Esophagus muscularis mucosa (tissue), 4 donors: ENCODE measurements around the gene SAMD1.
A peak's percentile ranks its signal among the peaks of the same experiment; 100 is the strongest.

Experiments used
- EP300 ChIP-seq: sonication (generic); formaldehyde crosslinking; IDR thresholded peaks from one replicate; pipeline ENCODE4 v1.6.1; 2017; ENCODE audit warnings: antibody characterized with exemption
- POLR2A ChIP-seq: fragments of 450-650 bp; IDR thresholded peaks from one replicate; pipeline ENCODE4 v1.6.1; 2017; ENCODE audit warnings: antibody characterized with exemption, moderate library complexity, mild to moderate bottlenecking, low read depth
- POLR2AphosphoS5 ChIP-seq, 2 donors: sonication (generic); formaldehyde crosslinking; IDR thresholded peaks; one replicate each; pipeline ENCODE4 v1.6.1; 2017; ENCODE audit warnings: antibody characterized with exemption in 2 of 2
- TF ChIP-seq, protein P1 (sequence below), 3 experiments: fragments of 200-600 bp in 2 of 3; fragments of 450-650 bp in 1 of 3; sonication (generic) in 2 of 3; IDR thresholded peaks; one replicate each; pipeline ENCODE4 v1.5.1; 2017 to 2019; ENCODE audit warnings: antibody characterized with exemption in 3 of 3, mild to moderate bottlenecking in 2 of 3, moderate library complexity in 1 of 3

- TF ChIP-seq, protein P1, sequence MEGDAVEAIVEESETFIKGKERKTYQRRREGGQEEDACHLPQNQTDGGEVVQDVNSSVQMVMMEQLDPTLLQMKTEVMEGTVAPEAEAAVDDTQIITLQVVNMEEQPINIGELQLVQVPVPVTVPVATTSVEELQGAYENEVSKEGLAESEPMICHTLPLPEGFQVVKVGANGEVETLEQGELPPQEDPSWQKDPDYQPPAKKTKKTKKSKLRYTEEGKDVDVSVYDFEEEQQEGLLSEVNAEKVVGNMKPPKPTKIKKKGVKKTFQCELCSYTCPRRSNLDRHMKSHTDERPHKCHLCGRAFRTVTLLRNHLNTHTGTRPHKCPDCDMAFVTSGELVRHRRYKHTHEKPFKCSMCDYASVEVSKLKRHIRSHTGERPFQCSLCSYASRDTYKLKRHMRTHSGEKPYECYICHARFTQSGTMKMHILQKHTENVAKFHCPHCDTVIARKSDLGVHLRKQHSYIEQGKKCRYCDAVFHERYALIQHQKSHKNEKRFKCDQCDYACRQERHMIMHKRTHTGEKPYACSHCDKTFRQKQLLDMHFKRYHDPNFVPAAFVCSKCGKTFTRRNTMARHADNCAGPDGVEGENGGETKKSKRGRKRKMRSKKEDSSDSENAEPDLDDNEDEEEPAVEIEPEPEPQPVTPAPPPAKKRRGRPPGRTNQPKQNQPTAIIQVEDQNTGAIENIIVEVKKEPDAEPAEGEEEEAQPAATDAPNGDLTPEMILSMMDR (IDR thresholded peaks at IDR 0.05), result no peak
- no peak for TF ChIP-seq POLR2A
- TF ChIP-seq POLR2AphosphoS5 (IDR thresholded peaks at IDR 0.05), result peak; percentile 81
- no peak for TF ChIP-seq EP300
Measured at GRCh38 chr19:14117668-14118164, 27.2 kb upstream of the SAMD1 start, which contains the start of gene PRKACA.
